Measurements from ENCODE around the gene DCAF10.
A peak's percentile ranks its signal among the peaks of the same experiment; 100 is the strongest.
"Not testable (repeated sequence)": the region's sequence is repeated elsewhere in the genome, so short reads cannot be mapped to it uniquely, and the experiment has no call there.

Gene DCAF10

GRCh38 chr9:37800631-37801286 is at the start of gene DCAF10:
Gene DCAF10, plus strand, starts transcription at chr9:37800797. Its CDS starts 70 bp downstream, at chr9:37800867.
- peak; percentile 90 for DNase-seq (ENCODE audit: low spot score)

- DNase-seq (ENCODE audit: low spot score), result no peak
These were observed 49.4 kb upstream of the DCAF10 start for GRCh38 chr9:37751186-37751585.

- not testable (repeated sequence) for DNase-seq (ENCODE audit: low spot score)
These were observed 48.9 kb upstream of the DCAF10 start for GRCh38 chr9:37751704-37752103.

GRCh38 chr9:37752112-37752511 is 48.5 kb upstream of the DCAF10 start:
- not testable (repeated sequence) for DNase-seq (ENCODE audit: low spot score)

- no peak for DNase-seq (ENCODE audit: low spot score)
These were observed 47.7 kb upstream of the DCAF10 start for GRCh38 chr9:37752642-37753488.

- DNase-seq (ENCODE audit: low spot score), result peak; percentile 72
These were observed 47.0 kb upstream of the DCAF10 start, which contains the start of gene TRMT10B for GRCh38 chr9:37753489-37754190. Gene TRMT10B, plus strand, starts transcription at chr9:37753805. Its CDS starts 8,127 bp downstream, at chr9:37761932.

GRCh38 chr9:37758747-37759146 is 41.9 kb upstream of the DCAF10 start:
- DNase-seq (ENCODE audit: low spot score), result no peak

GRCh38 chr9:37760416-37761161 is 40.0 kb upstream of the DCAF10 start:
- peak; percentile 44 for DNase-seq (ENCODE audit: low spot score)

GRCh38 chr9:37761511-37761910 is 39.1 kb upstream of the DCAF10 start:
- peak; percentile 54 for DNase-seq (ENCODE audit: low spot score)

GRCh38 chr9:37765263-37765662 is 35.3 kb upstream of the DCAF10 start:
- not testable (repeated sequence) for DNase-seq (ENCODE audit: low spot score)

- DNase-seq (ENCODE audit: low spot score), result no peak
These were observed 31.3 kb upstream of the DCAF10 start for GRCh38 chr9:37769306-37769705.

- no peak for DNase-seq (ENCODE audit: low spot score)
These were observed 30.6 kb upstream of the DCAF10 start for GRCh38 chr9:37769995-37770394.

GRCh38 chr9:37775216-37775919 is 25.2 kb upstream of the DCAF10 start:
- peak; percentile 28 for DNase-seq (ENCODE audit: low spot score)

GRCh38 chr9:37776328-37776727 is 24.3 kb upstream of the DCAF10 start:
- no peak for DNase-seq (ENCODE audit: low spot score)

GRCh38 chr9:37778534-37778933 is 22.1 kb upstream of the DCAF10 start:
- no peak for DNase-seq (ENCODE audit: low spot score)

GRCh38 chr9:37784291-37784615 is 16.3 kb upstream of the DCAF10 start:
- peak; percentile 23 for DNase-seq (ENCODE audit: low spot score)

- DNase-seq (ENCODE audit: low spot score), result peak; percentile 94
These were observed 15.7 kb upstream of the DCAF10 start, which contains the start of gene EXOSC3 for GRCh38 chr9:37784616-37785483. Gene EXOSC3, minus strand, starts transcription at chr9:37785064. Its CDS starts 20 bp downstream, at chr9:37785044.

GRCh38 chr9:37787059-37787458 is 13.5 kb upstream of the DCAF10 start:
- DNase-seq (ENCODE audit: low spot score), result no peak

- no peak for DNase-seq (ENCODE audit: low spot score)
These were observed 12.3 kb upstream of the DCAF10 start for GRCh38 chr9:37788332-37788731.

GRCh38 chr9:37790096-37790495 is 10.5 kb upstream of the DCAF10 start:
- no peak for DNase-seq (ENCODE audit: low spot score)
